ENCODE data around the gene PTPRQ. TPM values are rescaled to one million over a fixed set of nuclear protein-coding genes. Genes with fewer than 3 reads are reported as not detected.

Gene PTPRQ
- total RNA-seq, 5 donors from 2014 or later (not counting 1 experiment from before 2014, with no cell fraction given) = not detected

DNA sequence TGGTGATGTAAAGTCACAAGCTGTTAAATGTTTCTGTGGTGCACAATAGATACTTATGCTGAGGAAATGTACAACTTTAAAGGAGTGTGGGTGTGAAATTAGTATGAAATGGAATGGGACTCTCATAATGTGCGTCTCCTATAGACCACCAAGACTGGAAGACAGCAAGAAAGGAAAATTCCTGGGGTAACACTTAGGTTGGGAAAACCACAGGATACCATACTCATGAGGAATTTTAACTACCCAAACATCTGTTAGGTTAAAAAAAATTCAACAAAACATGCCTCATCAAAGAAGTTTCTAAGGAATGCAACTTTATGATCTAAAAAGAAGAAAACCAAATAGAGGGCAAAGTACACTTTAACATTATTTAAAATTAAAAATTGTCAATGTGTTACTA, 149.7 kb downstream of the PTPRQ start:
- H3K27ac Mint-ChIP-seq = no peak overlapping the region

DNA sequence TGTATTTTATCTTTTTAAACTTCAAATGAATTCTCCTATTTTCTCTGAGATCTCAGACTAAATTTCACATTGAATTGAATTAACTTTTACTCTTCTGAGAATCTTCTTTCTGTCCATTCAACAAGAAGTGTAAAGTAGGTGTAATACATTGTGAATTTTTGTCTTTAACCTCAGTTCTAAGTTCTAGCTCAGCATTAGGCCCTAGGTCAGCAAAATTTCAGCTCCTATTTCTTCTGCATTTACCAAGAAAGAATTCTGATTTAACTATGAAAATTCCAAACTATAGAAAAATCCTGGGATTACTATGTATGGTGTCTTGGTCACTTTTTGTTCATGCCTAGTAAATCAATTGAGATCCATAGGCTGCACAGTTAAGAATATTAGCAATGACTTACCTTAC, 152.5 kb downstream of the PTPRQ start:
- Mint-ChIP-seq H3K4me1 (no peaks in the 10 kb centered on the region), H3K4me3 (no peak overlapping the region), H3K36me3 (no peaks in the 10 kb centered on the region), H3K27ac (no peak overlapping the region), H3K27me3 (no peaks in the 10 kb centered on the region), H3K9me3 (peaks cover 0 to 10% (median 0%) of the 10 kb centered on the region in 3 donors)
- POLR2A ChIA-PET = no interaction called here
- CTCF ChIA-PET = no interaction called here
- DNase-seq (no peak), ATAC-seq (replicated peaks in 1 of 4) (no peak)
- Histone ChIP-seq H3K4me1 (ENCODE audit: control insufficient read depth in 1 of 2, extremely low read depth in 1 of 2, insufficient read depth in 2 of 2, low read length in 2 of 2) (no peaks in the 10 kb centered on the region), H3K27me3 (replicated peaks in 1 of 2; ENCODE audit: control insufficient read depth in 2 of 2, extremely low read depth in 1 of 2, insufficient read depth in 2 of 2, low read length in 1 of 2) (no peaks in the 10 kb centered on the region), H3K4me3 (ENCODE audit: control insufficient read depth in 1 of 2, extremely low read depth in 1 of 2, low read length in 1 of 2) (no peak overlapping the region), H3K9me3 (no peaks in the 10 kb centered on the region), H3K36me3 (ENCODE audit: control insufficient read depth in 2 of 2, extremely low read depth in 1 of 2, insufficient read depth in 1 of 2, low read length in 1 of 2) (no peaks in the 10 kb centered on the region), H3K27ac (ENCODE audit: low read length) (no peak overlapping the region)

More for the DNA sequence above, 149.7 kb downstream of the PTPRQ start:
- no peak overlapping the region for H3K27ac ChIP-seq (ENCODE audit: low read length)
- Mint-ChIP-seq H3K9me3 (peaks cover 0 to 10% (median 8%) of the 10 kb centered on the region in 3 donors), H3K36me3 (no peaks in the 10 kb centered on the region), H3K4me1 (no peaks in the 10 kb centered on the region), H3K4me3 (no peak overlapping the region), H3K27me3 (no peaks in the 10 kb centered on the region)
- POLR2A ChIA-PET = no interaction called here
- no CpG with 5 or more reads among the region's 1 CpG for WGBS (ENCODE audit: insufficient coverage)
- ATAC-seq (replicated peaks in 1 of 4) = no peak
- CTCF ChIA-PET = no interaction called here
- no peaks in the 10 kb centered on the region for H3K36me3 ChIP-seq (ENCODE audit: control insufficient read depth in 2 of 2, extremely low read depth in 1 of 2, insufficient read depth in 1 of 2, low read length in 1 of 2)
- no peaks in the 10 kb centered on the region for H3K4me1 ChIP-seq (ENCODE audit: control insufficient read depth in 1 of 2, extremely low read depth in 1 of 2, insufficient read depth in 2 of 2, low read length in 2 of 2)
- no peak for DNase-seq
- H3K4me3 ChIP-seq (ENCODE audit: control insufficient read depth in 1 of 2, extremely low read depth in 1 of 2, low read length in 1 of 2) = no peak overlapping the region
- H3K9me3 ChIP-seq = no peaks in the 10 kb centered on the region
- no peaks in the 10 kb centered on the region for H3K27me3 ChIP-seq (replicated peaks in 1 of 2; ENCODE audit: control insufficient read depth in 2 of 2, extremely low read depth in 1 of 2, insufficient read depth in 2 of 2, low read length in 1 of 2)

DNA sequence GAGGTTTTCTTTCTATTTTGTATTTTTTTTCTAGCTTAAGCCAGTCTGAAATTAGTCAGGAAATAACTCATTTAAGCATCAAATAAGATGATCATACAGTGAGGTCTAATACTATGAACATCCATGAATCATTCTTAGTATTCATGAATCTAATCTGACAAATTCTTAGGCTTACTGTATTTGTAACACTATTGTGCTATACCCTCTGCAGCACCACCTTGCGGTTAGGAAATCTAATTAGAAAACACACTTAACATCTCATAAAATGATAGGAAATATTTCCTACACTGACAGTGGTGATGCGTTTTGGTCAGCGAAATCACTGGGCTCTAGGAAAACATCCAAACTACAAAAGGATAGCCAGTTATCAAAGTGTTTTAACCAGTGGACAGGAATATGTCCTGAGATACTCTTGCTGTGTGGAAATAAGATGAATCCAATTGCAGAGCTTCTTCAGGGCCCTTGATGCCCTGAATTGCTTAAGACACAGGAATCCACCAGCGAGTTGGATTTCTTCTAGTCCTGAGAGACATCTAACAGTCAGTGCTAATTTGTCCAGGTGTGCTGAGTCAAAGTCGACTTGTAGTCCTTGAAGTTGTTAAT, 154.1 kb downstream of the PTPRQ start:
- no peak overlapping the region for H3K4me3 ChIP-seq (ENCODE audit: control insufficient read depth in 1 of 2, extremely low read depth in 1 of 2, low read length in 1 of 2)
- ChIA-PET CTCF (no interaction called here), POLR2A (no interaction called here)
- H3K9me3 ChIP-seq = no peaks in the 10 kb centered on the region
- Mint-ChIP-seq H3K27ac (no peak overlapping the region), H3K4me1 (no peaks in the 10 kb centered on the region), H3K36me3 (no peaks in the 10 kb centered on the region), H3K27me3 (no peaks in the 10 kb centered on the region), H3K4me3 (no peak overlapping the region), H3K9me3 (peaks cover 0 to 16% (median 0%) of the 10 kb centered on the region in 3 donors)
- no peak overlapping the region for H3K27ac ChIP-seq (ENCODE audit: low read length)
- DNase-seq (no peak), ATAC-seq (replicated peaks in 1 of 4) (no peak)
- no CpG with 5 or more reads among the region's 5 CpGs for WGBS (ENCODE audit: insufficient coverage)
- no peaks in the 10 kb centered on the region for H3K4me1 ChIP-seq (ENCODE audit: control insufficient read depth in 1 of 2, extremely low read depth in 1 of 2, insufficient read depth in 2 of 2, low read length in 2 of 2)
- H3K27me3 ChIP-seq (replicated peaks in 1 of 2; ENCODE audit: control insufficient read depth in 2 of 2, extremely low read depth in 1 of 2, insufficient read depth in 2 of 2, low read length in 1 of 2) = no peaks in the 10 kb centered on the region
- H3K36me3 ChIP-seq (ENCODE audit: control insufficient read depth in 2 of 2, extremely low read depth in 1 of 2, insufficient read depth in 1 of 2, low read length in 1 of 2) = no peaks in the 10 kb centered on the region

DNA sequence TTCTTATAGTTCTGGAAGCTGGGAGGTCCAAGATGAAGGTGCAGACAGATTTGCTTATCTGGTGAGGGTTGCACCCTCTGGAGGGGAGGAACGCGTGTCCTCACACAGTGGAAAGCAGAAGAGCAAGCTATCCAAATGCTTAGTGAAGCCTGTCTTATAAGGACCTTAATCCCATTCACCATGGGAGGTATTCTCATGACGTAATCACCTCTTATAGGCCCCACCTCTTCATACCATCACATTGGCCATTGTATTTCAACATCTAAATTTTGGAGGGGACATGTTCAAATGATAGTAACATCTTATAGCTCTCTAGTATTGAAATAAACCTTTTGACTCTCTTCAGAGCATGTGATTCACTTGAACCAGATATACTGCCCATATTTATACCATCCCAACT, 158.4 kb downstream of the PTPRQ start:
- no peaks in the 10 kb centered on the region for H3K27me3 Mint-ChIP-seq
- H3K9me3 Mint-ChIP-seq = peaks cover 0 to 14% (median 12%) of the 10 kb centered on the region in 3 donors
- no peak overlapping the region for H3K4me3 Mint-ChIP-seq
- DNase-seq (no peak), ATAC-seq (replicated peaks in 1 of 4) (no peak)
- ChIA-PET CTCF (no interaction called here), POLR2A (no interaction called here)
- Histone ChIP-seq H3K4me3 (ENCODE audit: control insufficient read depth in 1 of 2, extremely low read depth in 1 of 2, low read length in 1 of 2) (no peak overlapping the region), H3K27ac (ENCODE audit: low read length) (no peak overlapping the region), H3K9me3 (no peaks in the 10 kb centered on the region), H3K4me1 (ENCODE audit: control insufficient read depth in 1 of 2, extremely low read depth in 1 of 2, insufficient read depth in 2 of 2, low read length in 2 of 2) (no peaks in the 10 kb centered on the region), H3K27me3 (replicated peaks in 1 of 2; ENCODE audit: control insufficient read depth in 2 of 2, extremely low read depth in 1 of 2, insufficient read depth in 2 of 2, low read length in 1 of 2) (no peaks in the 10 kb centered on the region), H3K36me3 (ENCODE audit: control insufficient read depth in 2 of 2, extremely low read depth in 1 of 2, insufficient read depth in 1 of 2, low read length in 1 of 2) (no peaks in the 10 kb centered on the region)
- no peak overlapping the region for H3K27ac Mint-ChIP-seq
- WGBS (ENCODE audit: insufficient coverage) = 80% methylated on average over 1 of the region's 3 CpGs
- H3K4me1 Mint-ChIP-seq = no peaks in the 10 kb centered on the region
- no peaks in the 10 kb centered on the region for H3K36me3 Mint-ChIP-seq

DNA sequence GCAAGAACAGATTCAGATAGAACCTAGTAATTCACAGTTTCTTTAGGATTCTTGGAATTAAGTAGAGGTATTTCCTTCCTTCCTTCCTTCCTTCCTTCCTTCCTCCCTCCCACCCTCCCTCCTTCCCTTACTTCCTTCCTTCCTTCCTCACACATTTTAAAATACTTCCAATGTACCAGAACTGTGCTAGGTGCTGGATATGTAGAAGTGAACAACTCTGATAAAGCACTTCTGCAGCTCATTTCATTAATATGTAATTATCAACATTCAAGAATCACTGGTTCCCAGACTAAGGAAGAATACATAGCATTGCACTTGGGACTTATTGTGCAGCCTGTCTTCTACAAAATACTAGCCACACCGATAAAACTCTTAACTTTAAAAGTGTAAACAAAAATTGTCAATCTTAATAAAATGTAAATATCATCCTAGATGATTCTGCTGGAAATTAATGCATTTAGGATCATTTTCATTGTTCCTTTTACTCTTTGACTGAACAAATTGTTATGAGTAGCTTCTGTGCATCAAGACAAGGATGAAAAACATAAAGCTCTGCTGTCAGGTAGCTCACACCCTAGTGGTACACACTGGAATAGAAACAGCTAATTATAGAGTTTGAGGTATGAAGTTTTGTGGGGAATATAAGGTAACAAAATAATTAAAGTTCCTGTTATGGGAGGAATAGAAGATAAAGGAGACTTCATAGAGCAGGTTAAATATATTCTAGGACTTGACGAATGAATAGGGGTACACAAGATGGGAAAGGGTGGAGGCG, 163.5 kb downstream of the PTPRQ start:
- no peak overlapping the region for H3K27ac ChIP-seq (ENCODE audit: low read length)
- 29% methylated on average over 1 of the region's 3 CpGs for WGBS (ENCODE audit: insufficient coverage)
- H3K9me3 ChIP-seq = no peaks in the 10 kb centered on the region
- ChIA-PET CTCF (no interaction called here), POLR2A (no interaction called here)
- H3K27me3 ChIP-seq (replicated peaks in 1 of 2; ENCODE audit: control insufficient read depth in 2 of 2, extremely low read depth in 1 of 2, insufficient read depth in 2 of 2, low read length in 1 of 2) = no peaks in the 10 kb centered on the region
- no peak overlapping the region for H3K4me3 Mint-ChIP-seq
- ATAC-seq (replicated peaks in 1 of 4) (no peak), DNase-seq (no peak)
- H3K36me3 Mint-ChIP-seq = no peaks in the 10 kb centered on the region
- H3K4me3 ChIP-seq (ENCODE audit: control insufficient read depth in 1 of 2, extremely low read depth in 1 of 2, low read length in 1 of 2) = no peak overlapping the region
- H3K27me3 Mint-ChIP-seq = no peaks in the 10 kb centered on the region
- no peaks in the 10 kb centered on the region for H3K4me1 ChIP-seq (ENCODE audit: control insufficient read depth in 1 of 2, extremely low read depth in 1 of 2, insufficient read depth in 2 of 2, low read length in 2 of 2)
- H3K4me1 Mint-ChIP-seq = no peaks in the 10 kb centered on the region
- peaks cover 0 to 12% (median 12%) of the 10 kb centered on the region in 3 donors for H3K9me3 Mint-ChIP-seq
- no peak overlapping the region for H3K27ac Mint-ChIP-seq
- H3K36me3 ChIP-seq (ENCODE audit: control insufficient read depth in 2 of 2, extremely low read depth in 1 of 2, insufficient read depth in 1 of 2, low read length in 1 of 2) = no peaks in the 10 kb centered on the region

DNA sequence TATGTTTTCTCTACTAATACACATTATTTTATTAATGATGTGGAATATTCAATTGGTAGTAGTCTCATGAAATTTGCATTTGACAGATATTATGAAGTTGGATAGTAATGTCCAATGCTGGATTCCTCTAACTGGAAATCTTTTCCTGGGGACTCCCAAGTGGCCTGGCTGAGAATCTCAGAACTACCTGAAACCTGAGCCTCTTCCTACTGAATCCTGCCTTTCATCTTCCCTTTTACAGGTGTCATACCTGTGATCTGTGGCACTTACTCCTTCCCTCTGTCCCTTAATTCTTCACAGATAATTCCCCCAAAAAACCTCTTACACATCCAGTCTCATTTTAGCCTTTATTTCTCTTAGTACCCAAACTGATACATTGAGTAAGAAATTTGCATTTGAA, 173.7 kb downstream of the PTPRQ start:
- Histone ChIP-seq H3K36me3 (ENCODE audit: control insufficient read depth in 2 of 2, extremely low read depth in 1 of 2, insufficient read depth in 1 of 2, low read length in 1 of 2) (no peaks in the 10 kb centered on the region), H3K27ac (ENCODE audit: low read length) (no peak overlapping the region), H3K9me3 (no peaks in the 10 kb centered on the region), H3K27me3 (replicated peaks in 1 of 2; ENCODE audit: control insufficient read depth in 2 of 2, extremely low read depth in 1 of 2, insufficient read depth in 2 of 2, low read length in 1 of 2) (no peaks in the 10 kb centered on the region), H3K4me3 (ENCODE audit: control insufficient read depth in 1 of 2, extremely low read depth in 1 of 2, low read length in 1 of 2) (no peak overlapping the region), H3K4me1 (ENCODE audit: control insufficient read depth in 1 of 2, extremely low read depth in 1 of 2, insufficient read depth in 2 of 2, low read length in 2 of 2) (no peaks in the 10 kb centered on the region)
- no peak overlapping the region for H3K27ac Mint-ChIP-seq
- H3K9me3 Mint-ChIP-seq = peaks cover 0 to 8% (median 0%) of the 10 kb centered on the region in 3 donors
- H3K36me3 Mint-ChIP-seq = no peaks in the 10 kb centered on the region
- CTCF ChIA-PET = no interaction called here
- DNase-seq (no peak), ATAC-seq (replicated peaks in 1 of 4) (no peak)
- H3K27me3 Mint-ChIP-seq = no peaks in the 10 kb centered on the region
- POLR2A ChIA-PET = no interaction called here
- H3K4me3 Mint-ChIP-seq = no peak overlapping the region
- H3K4me1 Mint-ChIP-seq = no peaks in the 10 kb centered on the region

Data from T-cell (primary cell).